Hepatocyte (in vitro differentiated cells): ENCODE data around the gene ABCD4. TPM values are rescaled to one million over a fixed set of nuclear protein-coding genes. Genes with fewer than 3 reads are reported as not detected.

Experiments
- DNase-seq: peaks from one replicate; pipeline ENCODE4 v3.0.0-alpha.2; 2016; ENCODE audit warnings: low spot score
- H2AFZ ChIP-seq: fragments of 200-600 bp; sonication (generic); 2 replicates; pipeline ENCODE4 v1.6.0; 2016; ENCODE audit warnings: antibody characterized with exemption, mild to moderate bottlenecking
- H3K27ac ChIP-seq: fragments of 200-600 bp; sonication (generic); 2 replicates; pipeline ENCODE4 v1.5.1; 2016; ENCODE audit warnings: mild to moderate bottlenecking
- H3K27me3 ChIP-seq: fragments of 200-600 bp; sonication (generic); 2 replicates; pipeline ENCODE4 v1.6.1; 2016
- H3K36me3 ChIP-seq: fragments of 200-600 bp; sonication (generic); replicated peaks from 2 replicates; pipeline ENCODE4 v1.5.1; 2016; ENCODE audit warnings: low read depth; ENCODE audit not compliant: insufficient read depth
- H3K4me1 ChIP-seq: fragments of 200-600 bp; sonication (generic); 2 replicates; pipeline ENCODE4 v1.5.1; 2016; ENCODE audit warnings: mild to moderate bottlenecking, moderate library complexity; ENCODE audit not compliant: insufficient read depth
- H3K4me2 ChIP-seq: fragments of 200-600 bp; sonication (generic); 2 replicates; pipeline ENCODE4 v1.6.0; 2016
- H3K4me3 ChIP-seq: fragments of 200-600 bp; sonication (generic); 2 replicates; pipeline ENCODE4 v1.5.1; 2016; ENCODE audit warnings: mild to moderate bottlenecking
- H3K79me2 ChIP-seq: fragments of 200-600 bp; sonication (generic); 2 replicates; pipeline ENCODE4 v1.6.0; 2017; ENCODE audit warnings: mild to moderate bottlenecking
- H3K9me2 ChIP-seq: fragments of 200-600 bp; sonication (generic); replicated peaks from 2 replicates; pipeline ENCODE4 v1.6.0; 2017; ENCODE audit warnings: mild to moderate bottlenecking; ENCODE audit not compliant: insufficient read depth
- H3K9me3 ChIP-seq: fragments of 200-600 bp; sonication (generic); 2 replicates; pipeline ENCODE4 v1.5.1; 2016; ENCODE audit warnings: low read depth, mild to moderate bottlenecking
- H4K20me1 ChIP-seq: fragments of 200-600 bp; sonication (generic); 2 replicates; pipeline ENCODE4 v1.6.0; 2016; ENCODE audit warnings: mild to moderate bottlenecking; ENCODE audit not compliant: insufficient read depth, poor library complexity, severe bottlenecking
- EZH2 ChIP-seq: fragments of 200-600 bp; sonication (generic); IDR thresholded peaks from 2 replicates; pipeline ENCODE4 v1.6.1; 2016; ENCODE audit warnings: antibody characterized with exemption, mild to moderate bottlenecking, borderline replicate concordance
- EZH2phosphoT487 ChIP-seq: fragments of 200-600 bp; sonication (generic); IDR thresholded peaks from one replicate; pipeline ENCODE4 v1.6.1; 2018; ENCODE audit warnings: antibody characterized with exemption, mild to moderate bottlenecking, low read depth, moderate library complexity; ENCODE audit not compliant: unreplicated experiment, severe bottlenecking
- WGBS: methylation state at CpG from one replicate; pipeline ENCODE4 v1.1.6; 2016; ENCODE audit warnings: low lambda C conversion rate; ENCODE audit errors: missing lambda C conversion rate; 5-methylcytosine and 5-hydroxymethylcytosine counted together
- polyA plus RNA-seq: library from polyadenylated mRNA; unstranded; fragments of >200 nt; fragmentation: Nextera tagmentation; extraction: Ambion mirVana; gene quantifications from 2 replicates; pipeline ENCODE4 v1.2.1, GENCODE V29; 2016
- total RNA-seq: library from RNA; depleted of rRNA; stranded (reverse); fragments of >200 nt; gene quantifications from 2 replicates; pipeline ENCODE4 v1.2.3, GENCODE V29; 2014
- TF ChIP-seq, protein P1 (sequence below): fragments of 200-600 bp; sonication (generic); IDR thresholded peaks from 2 replicates; pipeline ENCODE4 v1.5.1; 2016; ENCODE audit warnings: antibody characterized with exemption, mild to moderate bottlenecking; ENCODE audit not compliant: poor library complexity

ABCD4 gene
- total and polyA plus RNA-seq, 2 experiments from 2014 or later: 44.0 to 71.9 TPM

GRCh38 chr14:74263921-74264320 is 38.8 kb downstream of the ABCD4 start:
- no peak for TF ChIP-seq EZH2phosphoT487
- TF ChIP-seq, protein P1, sequence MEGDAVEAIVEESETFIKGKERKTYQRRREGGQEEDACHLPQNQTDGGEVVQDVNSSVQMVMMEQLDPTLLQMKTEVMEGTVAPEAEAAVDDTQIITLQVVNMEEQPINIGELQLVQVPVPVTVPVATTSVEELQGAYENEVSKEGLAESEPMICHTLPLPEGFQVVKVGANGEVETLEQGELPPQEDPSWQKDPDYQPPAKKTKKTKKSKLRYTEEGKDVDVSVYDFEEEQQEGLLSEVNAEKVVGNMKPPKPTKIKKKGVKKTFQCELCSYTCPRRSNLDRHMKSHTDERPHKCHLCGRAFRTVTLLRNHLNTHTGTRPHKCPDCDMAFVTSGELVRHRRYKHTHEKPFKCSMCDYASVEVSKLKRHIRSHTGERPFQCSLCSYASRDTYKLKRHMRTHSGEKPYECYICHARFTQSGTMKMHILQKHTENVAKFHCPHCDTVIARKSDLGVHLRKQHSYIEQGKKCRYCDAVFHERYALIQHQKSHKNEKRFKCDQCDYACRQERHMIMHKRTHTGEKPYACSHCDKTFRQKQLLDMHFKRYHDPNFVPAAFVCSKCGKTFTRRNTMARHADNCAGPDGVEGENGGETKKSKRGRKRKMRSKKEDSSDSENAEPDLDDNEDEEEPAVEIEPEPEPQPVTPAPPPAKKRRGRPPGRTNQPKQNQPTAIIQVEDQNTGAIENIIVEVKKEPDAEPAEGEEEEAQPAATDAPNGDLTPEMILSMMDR: no peak
- TF ChIP-seq EZH2: no peak
- Histone ChIP-seq H2AFZ (no peak overlapping the region), H3K36me3 (no peaks in the 10 kb centered on the region), H3K9me2 (no peaks in the 10 kb centered on the region), H3K27ac (no peak overlapping the region), H3K4me1 (no peaks in the 10 kb centered on the region), H3K9me3 (no peaks in the 10 kb centered on the region), H3K4me3 (no peak overlapping the region), H3K79me2 (no peaks in the 10 kb centered on the region), H3K27me3 (peaks cover 1% of the 10 kb centered on the region), H4K20me1 (no peaks in the 10 kb centered on the region), H3K4me2 (no peak overlapping the region)
- no peak for DNase-seq
- WGBS: 82% methylated on average over 5 of the region's 5 CpGs

- no peaks in the 10 kb centered on the region for H3K4me1 ChIP-seq
- no peak for DNase-seq
- H3K27ac ChIP-seq: no peak overlapping the region
- H3K4me3 ChIP-seq: no peak overlapping the region
- peaks cover 8% of the 10 kb centered on the region for H3K27me3 ChIP-seq
- H3K4me2 ChIP-seq: no peak overlapping the region
- H3K9me2 ChIP-seq: no peaks in the 10 kb centered on the region
- no peak for TF ChIP-seq EZH2
- TF ChIP-seq, protein P1: no peak
- TF ChIP-seq EZH2phosphoT487: no peak
- WGBS: 82% methylated on average over 9 of the region's 9 CpGs
- no peak overlapping the region for H2AFZ ChIP-seq
- no peaks in the 10 kb centered on the region for H3K36me3 ChIP-seq
- no peaks in the 10 kb centered on the region for H3K9me3 ChIP-seq
- no peaks in the 10 kb centered on the region for H3K79me2 ChIP-seq
- H4K20me1 ChIP-seq: no peaks in the 10 kb centered on the region
Observed at GRCh38 chr14:74263181-74263580, 39.6 kb downstream of the ABCD4 start.

- Histone ChIP-seq H3K27me3 (peaks cover 14% of the 10 kb centered on the region), H3K9me2 (no peaks in the 10 kb centered on the region), H3K36me3 (no peaks in the 10 kb centered on the region), H3K4me1 (peaks cover 3% of the 10 kb centered on the region), H3K4me3 (no peak overlapping the region), H3K9me3 (no peaks in the 10 kb centered on the region), H2AFZ (no peak overlapping the region), H3K27ac (no peak overlapping the region), H3K4me2 (no peak overlapping the region), H3K79me2 (no peaks in the 10 kb centered on the region), H4K20me1 (no peaks in the 10 kb centered on the region)
- DNase-seq: no peak
- 91% methylated on average over 9 of the region's 9 CpGs for WGBS
- TF ChIP-seq EZH2 (no peak), EZH2phosphoT487 (no peak)
- TF ChIP-seq, protein P1: no peak
Observed at GRCh38 chr14:74262076-74262475, 40.7 kb downstream of the ABCD4 start.

GRCh38 chr14:74261288-74261687 is 41.4 kb downstream of the ABCD4 start:
- Histone ChIP-seq H2AFZ (no peak overlapping the region), H4K20me1 (no peaks in the 10 kb centered on the region), H3K4me1 (peaks cover 3% of the 10 kb centered on the region), H3K4me2 (no peak overlapping the region), H3K27me3 (peaks cover 14% of the 10 kb centered on the region), H3K4me3 (no peak overlapping the region), H3K79me2 (no peaks in the 10 kb centered on the region), H3K27ac (no peak overlapping the region), H3K36me3 (no peaks in the 10 kb centered on the region), H3K9me3 (no peaks in the 10 kb centered on the region), H3K9me2 (no peaks in the 10 kb centered on the region)
- no peak for DNase-seq
- TF ChIP-seq, protein P1: no peak
- no peak for TF ChIP-seq EZH2
- no peak for TF ChIP-seq EZH2phosphoT487
- WGBS: 73% methylated on average over 4 of the region's 4 CpGs
